Caco-2 (cell line): Measurements from ENCODE around the gene CACNB2. TPM values are rescaled to one million over a fixed set of nuclear protein-coding genes. Genes with fewer than 3 reads are reported as not detected.

Source experiments
- BruUV-seq: library from RNA; stranded (reverse); fragments of 400-500 nt; replicated peaks from 2 replicates; lab custom pipeline; 2021; lab: Mats Ljungman, UMichigan
- CTCF ChIA-PET: fragments of 300-600 bp; sonication (Branson Sonifier 250); formaldehyde crosslinking; loops from one replicate; lab custom pipeline; 2022; ENCODE audit warnings: antibody characterized with exemption; lab: Charles Lee
- POLR2A ChIA-PET: fragments of 300-600 bp; sonication (Branson Sonifier 250); formaldehyde crosslinking; loops from one replicate; lab custom pipeline; 2022; ENCODE audit warnings: antibody characterized with exemption; lab: Charles Lee
- DNase-seq, 2 experiments: peaks; one replicate each; pipeline versions ENCODE4 v3.0.0 to v3.0.0-alpha.2; 2020 to 2022
- H3K27me3 ChIP-seq: replicated peaks from 2 replicates; pipeline ENCODE4 v1.6.0; 2011; ENCODE audit warnings: low read length; ENCODE audit not compliant: control insufficient read depth, insufficient read depth
- H3K36me3 ChIP-seq: 2 replicates; pipeline ENCODE4 v1.5.1; 2011; ENCODE audit warnings: low read length; ENCODE audit not compliant: control insufficient read depth, insufficient read depth
- H3K4me1 ChIP-seq: fragments of 250-450 bp; sonication (Bioruptor Pico); 2 replicates; pipeline ENCODE4 v1.5.1; 2020; ENCODE audit warnings: mild to moderate bottlenecking
- H3K4me3 ChIP-seq: 2 replicates; pipeline ENCODE4 v1.5.1; 2011; ENCODE audit warnings: low read depth, mild to moderate bottlenecking, control low read depth, low read length
- H3K9me3 ChIP-seq: fragments of 250-450 bp; sonication (Bioruptor Pico); 2 replicates; pipeline ENCODE4 v1.5.1; 2020; ENCODE audit warnings: mild to moderate bottlenecking, moderate library complexity
- H3K27ac Mint-ChIP-seq: one replicate; pipeline ENCODE4 v1.8.0; 2022; ENCODE audit warnings: mixed read lengths; ENCODE audit not compliant: unreplicated experiment
- H3K27me3 Mint-ChIP-seq: one replicate; pipeline ENCODE4 v1.8.0; 2022; ENCODE audit warnings: mixed read lengths; ENCODE audit not compliant: insufficient read depth, unreplicated experiment
- H3K36me3 Mint-ChIP-seq: one replicate; pipeline ENCODE4 v1.8.0; 2022; ENCODE audit warnings: mild to moderate bottlenecking, mixed read lengths; ENCODE audit not compliant: insufficient read depth, unreplicated experiment
- H3K4me1 Mint-ChIP-seq: one replicate; pipeline ENCODE4 v1.8.0; 2022; ENCODE audit warnings: low read depth, mixed read lengths; ENCODE audit not compliant: unreplicated experiment
- H3K4me3 Mint-ChIP-seq: one replicate; pipeline ENCODE4 v1.8.0; 2022; ENCODE audit warnings: mild to moderate bottlenecking, moderate library complexity, mixed read lengths; ENCODE audit not compliant: unreplicated experiment
- H3K9me3 Mint-ChIP-seq: one replicate; pipeline ENCODE4 v1.8.0; 2022; ENCODE audit warnings: mixed read lengths; ENCODE audit not compliant: unreplicated experiment
- CTCF ChIP-seq, 2 experiments: fragments of 200-600 bp in 1 of 2; IDR thresholded peaks; 1 replicate in 1 of 2; 2 replicates in 1 of 2; pipeline versions ENCODE4 v1.5.1 to v1.8.0; 2011 to 2022; ENCODE audit warnings: antibody characterized with exemption in 1 of 2, control low read depth in 1 of 2, inconsistent platforms in 1 of 2, low read depth in 1 of 2, low read length in 1 of 2, mild to moderate bottlenecking in 1 of 2, moderate library complexity in 1 of 2; ENCODE audit not compliant: insufficient read depth in 1 of 2, severe bottlenecking in 1 of 2, unreplicated experiment in 1 of 2
- intact Hi-C: fragments of 100-400 bp; cut with micrococcal nuclease; formaldehyde crosslinking; loops from one replicate; pipeline ENCODE4 v1.10.0; 2022; ENCODE audit not compliant: unreplicated experiment
- total RNA-seq: library from RNA; stranded (reverse); gene quantifications from 2 replicates; pipeline ENCODE4 v1.2.3, GENCODE V29; 2022

Gene CACNB2
- total RNA-seq, 1 experiment from 2014 or later, result 0.98 TPM

- H3K27ac Mint-ChIP-seq, result no peak overlapping the region
- DNase-seq, result no peak
- no peaks in the 10 kb centered on the region; the same call in 1 of the 2 replicates for H3K27me3 ChIP-seq
- no peak overlapping the region for H3K4me3 Mint-ChIP-seq
- CTCF ChIA-PET, result no interaction called here
- intact Hi-C loops, result no loop called here
- no TSS peak for BruUV-seq
- H3K4me3 ChIP-seq, result no peak overlapping the region
- peaks cover 2% of the 10 kb centered on the region for H3K27me3 Mint-ChIP-seq
- H3K9me3 Mint-ChIP-seq, result no peaks in the 10 kb centered on the region
- no peaks in the 10 kb centered on the region for H3K36me3 Mint-ChIP-seq
- no peaks in the 10 kb centered on the region for H3K36me3 ChIP-seq
- H3K9me3 ChIP-seq, result no peaks in the 10 kb centered on the region
- peaks cover 11% of the 10 kb centered on the region for H3K4me1 ChIP-seq
- no peak for TF ChIP-seq CTCF (IDR thresholded peaks at IDR 0.05; ENCODE audit: insufficient read depth in 1 of 2, low read depth in 1 of 2, low read length in 1 of 2, severe bottlenecking in 1 of 2, unreplicated experiment in 1 of 2)
- peaks cover 7% of the 10 kb centered on the region for H3K4me1 Mint-ChIP-seq
- POLR2A ChIA-PET, result no interaction called here
These were observed 73.0 kb downstream of the CACNB2 start for GRCh38 chr10:18213271-18213670.

- peak; percentile 81 to 91 for TF ChIP-seq CTCF (IDR thresholded peaks at IDR 0.05; ENCODE audit: insufficient read depth in 1 of 2, low read depth in 1 of 2, low read length in 1 of 2, severe bottlenecking in 1 of 2, unreplicated experiment in 1 of 2)
- no TSS peak for BruUV-seq
- H3K36me3 Mint-ChIP-seq, result no peaks in the 10 kb centered on the region
- Histone ChIP-seq H3K4me1 (peaks cover 11% of the 10 kb centered on the region), H3K36me3 (no peaks in the 10 kb centered on the region), H3K4me3 (no peak overlapping the region), H3K9me3 (no peaks in the 10 kb centered on the region), H3K27me3 (no peaks in the 10 kb centered on the region)
- H3K27me3 Mint-ChIP-seq, result peaks cover under 1% of the 10 kb centered on the region
- peak; percentile 46 to 65 for DNase-seq
- no peak overlapping the region for H3K27ac Mint-ChIP-seq
- no peaks in the 10 kb centered on the region for H3K9me3 Mint-ChIP-seq
- peaks cover 7% of the 10 kb centered on the region for H3K4me1 Mint-ChIP-seq
- H3K4me3 Mint-ChIP-seq, result no peak overlapping the region
- ChIA-PET CTCF (no interaction called here), POLR2A (no interaction called here)
- intact Hi-C loops, result loop anchor here (1.0 to 5.0 kb wide), 6 partner anchors 74 to 478 kb away; partner anchors contain the start of gene CACNB2
These were observed 74.7 kb downstream of the CACNB2 start for GRCh38 chr10:18214691-18215563.

GRCh38 chr10:18216482-18216881, 76.3 kb downstream of the CACNB2 start:
- Histone ChIP-seq H3K4me3 (no peak overlapping the region), H3K9me3 (no peaks in the 10 kb centered on the region), H3K4me1 (no peaks in the 10 kb centered on the region), H3K36me3 (no peaks in the 10 kb centered on the region), H3K27me3 (no peaks in the 10 kb centered on the region)
- TF ChIP-seq CTCF (IDR thresholded peaks at IDR 0.05; ENCODE audit: insufficient read depth in 1 of 2, low read depth in 1 of 2, low read length in 1 of 2, severe bottlenecking in 1 of 2, unreplicated experiment in 1 of 2), result peak in 1 of 2 experiments; percentile 58
- BruUV-seq, result no TSS peak
- intact Hi-C loops, result loop anchor here (1.0 to 5.0 kb wide), 4 partner anchors 96 to 609 kb away; no protein-coding TSS in a partner anchor
- H3K36me3 Mint-ChIP-seq, result no peaks in the 10 kb centered on the region
- H3K4me1 Mint-ChIP-seq, result no peaks in the 10 kb centered on the region
- H3K4me3 Mint-ChIP-seq, result no peak overlapping the region
- DNase-seq, result peak in 1 of 2 experiments; percentile 19
- POLR2A ChIA-PET, result no interaction called here
- H3K27me3 Mint-ChIP-seq, result no peaks in the 10 kb centered on the region
- H3K27ac Mint-ChIP-seq, result no peak overlapping the region
- no peaks in the 10 kb centered on the region for H3K9me3 Mint-ChIP-seq
- CTCF ChIA-PET, result interaction anchor here (0.6 to 1.2 kb wide), 5 partner anchors 122 to 608 kb away, joined by 3 to 8 read pairs (median 3); no protein-coding TSS in a partner anchor
